A549 (cell line): ENCODE data around the gene ZNF346.

ENCODE experiments used
- CTCF ChIP-seq: fragments of >200 bp; sonication (Bioruptor Twin); formaldehyde crosslinking; IDR thresholded peaks from 3 replicates; pipeline ENCODE4 v1.5.1; 2016
- HEYL ChIP-seq: fragments of 250-450 bp; sonication (Bioruptor Pico); IDR thresholded peaks from 2 replicates; pipeline ENCODE4 v1.8.0; 2021; ENCODE audit warnings: mild to moderate bottlenecking, moderate library complexity
- HMGXB4 ChIP-seq: fragments of 250-450 bp; sonication (Bioruptor Pico); IDR thresholded peaks from 2 replicates; pipeline ENCODE4 v1.5.0; 2021; ENCODE audit warnings: mild to moderate bottlenecking, moderate library complexity, borderline replicate concordance
- KDM5A ChIP-seq: fragments of 200-600 bp; sonication (generic); IDR thresholded peaks from 2 replicates; pipeline ENCODE4 v1.6.1; 2016; ENCODE audit warnings: antibody characterized with exemption, mild to moderate bottlenecking
- POLR2AphosphoS2 ChIP-seq: conservative IDR thresholded peaks from 2 replicates; pipeline ENCODE4 v1.6.1; 2012; ENCODE audit warnings: low read length, improper control_type of control experiment, inconsistent platforms
- REST ChIP-seq: fragments of 200-600 bp; sonication (generic); IDR thresholded peaks from 2 replicates; pipeline ENCODE4 v1.6.1; 2016; ENCODE audit warnings: antibody characterized with exemption, mild to moderate bottlenecking, moderate library complexity
- SMC3 ChIP-seq: fragments of >200 bp; sonication (Bioruptor Twin); formaldehyde crosslinking; IDR thresholded peaks from 3 replicates; pipeline ENCODE4 v1.6.1; 2018; ENCODE audit warnings: inconsistent platforms

- TF ChIP-seq CTCF: no peak
- no peak for TF ChIP-seq REST
- no peak for TF ChIP-seq POLR2AphosphoS2
- TF ChIP-seq KDM5A: no peak
- TF ChIP-seq SMC3: no peak
- TF ChIP-seq HMGXB4 (CRISPR knock-in tag): no peak
- no peak for TF ChIP-seq HEYL (CRISPR knock-in tag)
Measured at GRCh38 chr5:177105691-177106476, 83.4 kb downstream of the ZNF346 start.
